H1 (cell line): Measurements from ENCODE around the gene SLC1A5. TPM values are rescaled to one million over a fixed set of nuclear protein-coding genes. Genes with fewer than 3 reads are reported as not detected.

Source experiments
- CTCF ChIA-PET: fragments of 300-600 bp; sonication (Branson Sonifier 250); formaldehyde crosslinking; loops from one replicate; lab custom pipeline; 2021; ENCODE audit not compliant: partially characterized antibody; lab: Charles Lee
- POLR2A ChIA-PET: fragments of 300-600 bp; sonication (Branson Sonifier 250); formaldehyde crosslinking; loops from one replicate; lab custom pipeline; 2021; ENCODE audit warnings: inconsistent platforms; ENCODE audit not compliant: partially characterized antibody; lab: Charles Lee
- DNase-seq, 2 experiments: peaks; one replicate each; pipeline versions ENCODE4 v3.0.0 to v3.0.0-alpha.2; 2010 to 2022; ENCODE audit warnings: low spot score in 2 of 2, low read depth in 1 of 2, mixed read lengths in 1 of 2
- FAIRE-seq: peaks from 2 replicates; lab custom pipeline; 2011; peaks lifted over from hg19 to GRCh38; lab: Jason Lieb, UNC
- H2AFZ ChIP-seq: 2 replicates; pipeline ENCODE4 v1.8.1; 2012; ENCODE audit warnings: low read length, inconsistent platforms
- H2AK5ac ChIP-seq: 2 replicates; pipeline ENCODE4 v1.6.1; 2013; ENCODE audit warnings: low read depth, low read length
- H2BK120ac ChIP-seq: replicated peaks from 2 replicates; pipeline ENCODE3; 2013; ENCODE audit warnings: low read depth, low read length, inconsistent platforms
- H2BK12ac ChIP-seq: 2 replicates; pipeline ENCODE4 v1.6.1; 2013; ENCODE audit warnings: low read depth, low read length
- H2BK15ac ChIP-seq: 2 replicates; pipeline ENCODE4 v1.6.1; 2013; ENCODE audit warnings: low read length
- H2BK20ac ChIP-seq: 2 replicates; pipeline ENCODE4 v1.6.1; 2013; ENCODE audit warnings: low read length
- H2BK5ac ChIP-seq: 2 replicates; pipeline ENCODE4 v1.6.1; 2013; ENCODE audit warnings: low read depth, low read length
- H3K14ac ChIP-seq: 2 replicates; pipeline ENCODE4 v1.6.1; 2013; ENCODE audit warnings: inconsistent platforms; ENCODE audit not compliant: insufficient read length
- H3K18ac ChIP-seq: 2 replicates; pipeline ENCODE4 v1.6.1; 2013; ENCODE audit warnings: low read length; ENCODE audit errors: extremely low read depth
- H3K23ac ChIP-seq: 2 replicates; pipeline ENCODE4 v1.6.1; 2013; ENCODE audit warnings: inconsistent platforms; ENCODE audit not compliant: insufficient read length
- H3K23me2 ChIP-seq: 2 replicates; pipeline ENCODE4 v1.6.1; 2013; ENCODE audit warnings: low read depth, low read length
- H3K27ac ChIP-seq: 2 replicates; pipeline ENCODE4 v1.6.1; 2011; ENCODE audit warnings: low read depth, low read length, inconsistent platforms
- H3K27me3 ChIP-seq, 4 experiments: replicated peaks in 1 of 4; 1 replicate in 1 of 4; 2 replicates in 3 of 4; pipeline versions ENCODE4 v1.6.1 to v1.8.1; 2011 to 2013; ENCODE audit warnings: low read length in 3 of 4, mild to moderate bottlenecking in 3 of 4, inconsistent platforms in 2 of 4, mixed read lengths in 2 of 4, moderate library complexity in 1 of 4; ENCODE audit not compliant: control insufficient read depth in 3 of 4, insufficient read depth in 3 of 4; ENCODE audit errors: extremely low read depth in 1 of 4
- H3K36me3 ChIP-seq, 4 experiments: 2 replicates each; pipeline versions ENCODE4 v1.6.1 to v1.8.1; 2011 to 2013; ENCODE audit warnings: mild to moderate bottlenecking in 4 of 4, low read length in 3 of 4, moderate library complexity in 2 of 4, control low read depth in 1 of 4, inconsistent platforms in 1 of 4; ENCODE audit not compliant: insufficient read depth in 4 of 4, control insufficient read depth in 2 of 4
- H3K4ac ChIP-seq: replicated peaks from 2 replicates; pipeline ENCODE3; 2013; ENCODE audit warnings: low read length, low read depth, mixed read lengths, inconsistent platforms; ENCODE audit not compliant: insufficient read length
- H3K4me1 ChIP-seq, 4 experiments: replicated peaks in 1 of 4; 1 replicate in 1 of 4; 2 replicates in 3 of 4; pipeline versions ENCODE4 v1.6.1 to v1.8.1; 2011 to 2013; ENCODE audit warnings: low read length in 3 of 4, inconsistent platforms in 2 of 4, mixed read lengths in 1 of 4; ENCODE audit not compliant: insufficient read depth in 4 of 4, control insufficient read depth in 3 of 4
- H3K4me2 ChIP-seq, 2 experiments: 2 replicates each; pipeline versions ENCODE4 v1.6.1 to v1.8.1; 2011 to 2013; ENCODE audit warnings: low read depth in 2 of 2, low read length in 2 of 2, control low read depth in 1 of 2, inconsistent platforms in 1 of 2, mild to moderate bottlenecking in 1 of 2; ENCODE audit not compliant: insufficient read depth in 1 of 2
- H3K4me3 ChIP-seq, 4 experiments: fragments of 200-600, 300-600 bp in 1 of 4; sonication (generic), shearing (Covaris generic), sonication (Bioruptor Twin) in 1 of 4; 2 replicates each; pipeline versions ENCODE4 v1.5.1 to v1.8.1; 2011 to 2016; ENCODE audit warnings: low read length in 4 of 4, low read depth in 3 of 4, control low read depth in 2 of 4, inconsistent platforms in 2 of 4, mild to moderate bottlenecking in 2 of 4, mixed read lengths in 1 of 4, moderate library complexity in 1 of 4; ENCODE audit not compliant: insufficient read depth in 2 of 4; ENCODE audit errors: extremely low read depth in 1 of 4
- H3K56ac ChIP-seq: replicated peaks from 2 replicates; pipeline ENCODE3; 2013; ENCODE audit warnings: low read depth, mild to moderate bottlenecking, mixed read lengths, low read length, inconsistent platforms; ENCODE audit not compliant: insufficient read length
- H3K79me1 ChIP-seq: 2 replicates; pipeline ENCODE4 v1.6.1; 2013; ENCODE audit warnings: low read depth, low read length, control low read depth
- H3K79me2 ChIP-seq, 2 experiments: 2 replicates each; pipeline versions ENCODE4 v1.6.1 to v1.8.1; 2012 to 2013; ENCODE audit warnings: low read length in 2 of 2, mild to moderate bottlenecking in 2 of 2, inconsistent platforms in 1 of 2; ENCODE audit not compliant: insufficient read depth in 2 of 2, control insufficient read depth in 1 of 2
- H3K9ac ChIP-seq, 4 experiments: replicated peaks in 1 of 4; 1 replicate in 1 of 4; 2 replicates in 3 of 4; pipeline versions ENCODE4 v1.6.1 to v1.8.1; 2011 to 2013; ENCODE audit warnings: low read depth in 3 of 4, low read length in 3 of 4, control low read depth in 2 of 4, mild to moderate bottlenecking in 2 of 4, moderate library complexity in 2 of 4, inconsistent platforms in 1 of 4; ENCODE audit errors: extremely low read depth in 1 of 4
- H3K9me3 ChIP-seq, 2 experiments: 2 replicates each; pipeline versions ENCODE4 v1.6.1 to v1.8.1; 2012 to 2013; ENCODE audit warnings: mild to moderate bottlenecking in 2 of 2, moderate library complexity in 2 of 2, control low read depth in 1 of 2, inconsistent platforms in 1 of 2, low read depth in 1 of 2, low read length in 1 of 2, mixed read lengths in 1 of 2; ENCODE audit not compliant: insufficient read depth in 2 of 2
- H4K20me1 ChIP-seq, 2 experiments: replicated peaks in 1 of 2; 2 replicates each; pipeline versions ENCODE3 to v1.8.1; 2011 to 2013; ENCODE audit warnings: inconsistent platforms in 2 of 2, low read length in 2 of 2, mild to moderate bottlenecking in 1 of 2; ENCODE audit not compliant: insufficient read depth in 2 of 2, control insufficient read depth in 1 of 2
- H4K5ac ChIP-seq: 2 replicates; pipeline ENCODE4 v1.6.1; 2013; ENCODE audit warnings: low read length, low read depth, mixed read lengths, inconsistent platforms; ENCODE audit not compliant: insufficient read length
- H4K8ac ChIP-seq: 2 replicates; pipeline ENCODE4 v1.8.0; 2013; ENCODE audit warnings: mild to moderate bottlenecking, moderate library complexity, low read length, inconsistent platforms; ENCODE audit not compliant: insufficient read depth; ENCODE audit errors: extremely low read depth
- H4K91ac ChIP-seq: replicated peaks from 2 replicates; pipeline ENCODE3; 2013; ENCODE audit warnings: low read length, mixed read lengths, inconsistent platforms; ENCODE audit not compliant: insufficient read length
- CREB1 ChIP-seq: IDR thresholded peaks from 2 replicates; pipeline ENCODE4 v1.6.1; 2012; ENCODE audit warnings: inconsistent platforms
- GTF2F1 ChIP-seq: IDR thresholded peaks from 2 replicates; pipeline ENCODE4 v1.6.1; 2012; ENCODE audit warnings: low read depth, low read length, improper control_type of control experiment, borderline replicate concordance
- JUND ChIP-seq: IDR thresholded peaks from 2 replicates; pipeline ENCODE4 v1.6.1; 2011; ENCODE audit warnings: mild to moderate bottlenecking, improper control_type of control experiment, low read length
- NANOG ChIP-seq: IDR thresholded peaks from 2 replicates; pipeline ENCODE4 v1.6.1; 2011; ENCODE audit warnings: low read length, low read depth, mild to moderate bottlenecking, inconsistent platforms; ENCODE audit not compliant: insufficient read depth, poor library complexity, severe bottlenecking
- RAD21 ChIP-seq, 2 experiments: IDR thresholded peaks in 1 of 2; conservative IDR thresholded peaks in 1 of 2; 2 replicates each; pipeline ENCODE4 v1.6.1; 2011; ENCODE audit warnings: low read depth in 2 of 2, low read length in 2 of 2, improper control_type of control experiment in 1 of 2, inconsistent platforms in 1 of 2, mild to moderate bottlenecking in 1 of 2, moderate library complexity in 1 of 2
- SIX5 ChIP-seq: IDR thresholded peaks from 2 replicates; pipeline ENCODE4 v1.6.1; 2011; ENCODE audit warnings: mild to moderate bottlenecking, low read depth, low read length
- SRF ChIP-seq: IDR thresholded peaks from 2 replicates; pipeline ENCODE4 v1.6.1; 2011; ENCODE audit warnings: mild to moderate bottlenecking, low read depth, low read length, moderate library complexity
- TAF1 ChIP-seq: IDR thresholded peaks from 2 replicates; pipeline ENCODE4 v1.6.1; 2011; ENCODE audit warnings: mild to moderate bottlenecking, low read depth, low read length
- TAF7 ChIP-seq: optimal IDR thresholded peaks from 2 replicates; pipeline ENCODE3; 2011; ENCODE audit warnings: low read depth, mild to moderate bottlenecking, inconsistent platforms, low read length, moderate library complexity, borderline replicate concordance
- ZNF274 ChIP-seq: IDR thresholded peaks from 2 replicates; pipeline ENCODE4 v1.7.0; 2012; ENCODE audit warnings: low read length, borderline replicate concordance; ENCODE audit errors: extremely low read depth
- WGBS, 2 experiments: shearing (Covaris generic) in 1 of 2; methylation state at CpG; one replicate each; pipeline versions ENCODE4 v1.1.6 to v1.1.7; 2013 to 2015; ENCODE audit warnings: low lambda C conversion rate in 2 of 2, mixed read lengths in 2 of 2, inconsistent platforms in 1 of 2, low coverage in 1 of 2, missing lambda C conversion rate in 1 of 2; ENCODE audit not compliant: insufficient replicate concordance in 2 of 2, insufficient coverage in 1 of 2, insufficient read length in 1 of 2; ENCODE audit errors: extremely low coverage in 1 of 2, missing lambda C conversion rate in 1 of 2; 5-methylcytosine and 5-hydroxymethylcytosine counted together
- polyA plus RNA-seq, 7 experiments: library from polyadenylated mRNA; depleted of rRNA in 3 of 7; stranded (reverse) in 5 of 7; unstranded in 2 of 7; fragments of >200 nt in 5 of 7; fragments of 200-250 nt in 2 of 7; gene quantifications; 1 replicate in 5 of 7; 2 replicates in 1 of 7; 4 replicates in 1 of 7; pipeline versions ENCODE4 v1.2.1 to v1.2.3, GENCODE V29; 2011 to 2013; ENCODE audit warnings: missing spikeins in 2 of 7, mixed read lengths in 2 of 7
- total RNA-seq: library from RNA; stranded (reverse); fragmentation: NEBNext Ultra II Directional; extraction: Animal tissue kit (Norgen Biotek cat#: 25700); gene quantifications from 2 replicates; pipeline ENCODE4 v1.2.1, GENCODE V29; 2021
- TF ChIP-seq, protein P1 (sequence below): IDR thresholded peaks from 2 replicates; pipeline ENCODE4 v1.6.1; 2012; ENCODE audit warnings: inconsistent platforms

Gene SLC1A5
- total and polyA plus RNA-seq, 2 of the 8 experiments (the other 6 are each of a cell fraction or from before 2014, with no cell fraction given) = 291 to 351 TPM

DNA sequence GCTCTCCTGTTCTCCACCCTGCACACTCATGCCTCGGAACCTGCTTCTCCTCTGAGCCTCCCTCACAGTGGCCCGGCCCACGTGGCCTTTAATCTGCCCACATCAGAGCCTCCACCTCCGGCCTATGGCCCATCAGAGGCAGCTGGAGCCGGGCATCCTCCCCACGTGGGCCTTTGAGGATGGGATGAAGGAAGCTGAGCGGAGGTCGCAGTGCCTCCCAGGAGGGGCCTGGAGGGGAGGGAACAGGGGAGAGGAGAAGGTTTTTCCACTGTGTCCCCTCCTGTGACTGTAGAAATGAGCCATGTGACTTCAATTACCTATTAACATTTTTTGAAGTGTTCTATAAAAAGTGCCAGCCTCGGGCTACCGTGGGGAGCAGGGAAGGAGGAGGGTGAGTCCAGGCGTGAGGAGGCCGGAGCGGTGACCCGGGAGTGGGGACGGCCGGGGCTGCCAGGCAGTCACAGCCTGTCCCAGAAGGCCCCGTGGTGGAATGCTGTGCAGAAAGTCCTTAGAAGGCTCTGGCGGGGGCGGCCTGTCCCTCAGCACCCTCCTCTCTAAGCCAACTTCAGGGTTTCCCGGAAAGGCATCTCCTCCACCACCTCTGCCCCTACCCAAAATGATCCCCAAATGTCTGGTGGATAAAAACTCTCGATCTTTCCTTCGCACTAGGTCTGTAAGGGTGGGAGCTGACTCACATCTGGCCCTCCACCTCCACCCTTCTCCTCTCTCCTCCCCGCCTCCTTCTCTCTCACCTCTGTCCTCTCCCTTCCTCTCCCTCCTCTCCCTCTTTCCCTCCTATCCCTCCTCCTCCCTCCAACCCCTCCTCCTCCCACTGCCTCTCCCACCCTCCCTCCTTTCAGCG lies 24.8 kb upstream of the SLC1A5 start:
- Histone ChIP-seq H3K4ac (no peak overlapping the region), H3K23ac (no peak overlapping the region), H3K27me3 (no peaks in the 10 kb centered on the region), H3K4me3 (no peak overlapping the region), H2BK5ac (no peak overlapping the region), H2BK15ac (no peak overlapping the region), H2BK20ac (no peak overlapping the region), H4K20me1 (no peaks in the 10 kb centered on the region), H3K14ac (no peak overlapping the region), H3K4me1 (peaks cover 0 to 4% (median 1%) of the 10 kb centered on the region in 4 experiments; a peak in 1 of 7 replicates), H3K79me1 (no peaks in the 10 kb centered on the region), H2AFZ (peak overlapping the region; percentile 86; the same call in 1 of the 2 replicates), H4K91ac (no peak overlapping the region), H4K5ac (no peak overlapping the region), H3K9ac (no peak overlapping the region; a peak in 1 of 7 replicates), H3K4me2 (no peak overlapping the region), H3K27ac (no peak overlapping the region), H2AK5ac (no peak overlapping the region), H2BK12ac (0 out of 2 replicates have a peak overlapping the region, but pooled peaks have one; percentile 23), H4K8ac (peak overlapping the region; percentile 84), H3K9me3 (no peaks in the 10 kb centered on the region), H3K36me3 (no peaks in the 10 kb centered on the region), H3K18ac (no peak overlapping the region; the same call in 1 of the 2 replicates), H3K56ac (no peak overlapping the region), H3K23me2 (no peaks in the 10 kb centered on the region; the same call in 1 of the 2 replicates), H3K79me2 (no peaks in the 10 kb centered on the region), H2BK120ac (no peak overlapping the region)
- no peak for FAIRE-seq
- ChIA-PET POLR2A (interaction anchor here (0.6 to 4.0 kb wide), 6 partner anchors 8 to 493 kb away, joined by 3 to 15 read pairs (median 8); partner anchors contain the start of gene SLC1A5), CTCF (interaction anchor here (0.9 to 2.0 kb wide), 4 partner anchors 33 to 64 kb away, joined by 3 to 5 read pairs (median 5); no protein-coding TSS in a partner anchor)
- 77% methylated on average over 21 of the region's 24 CpGs; no CpG with 5 or more reads in 1 of the 2 experiments for WGBS, 2 experiments
- DNase-seq = peak in 1 of 2 experiments; percentile 55
- no peak for TF ChIP-seq NANOG
- TF ChIP-seq, protein P1, sequence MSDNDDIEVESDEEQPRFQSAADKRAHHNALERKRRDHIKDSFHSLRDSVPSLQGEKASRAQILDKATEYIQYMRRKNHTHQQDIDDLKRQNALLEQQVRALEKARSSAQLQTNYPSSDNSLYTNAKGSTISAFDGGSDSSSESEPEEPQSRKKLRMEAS = 0 out of 2 replicates have a peak, but pooled peaks have one; percentile 11
- no peak for TF ChIP-seq ZNF274
- TF ChIP-seq JUND = no peak
- no peak for TF ChIP-seq TAF7
- no peak for TF ChIP-seq RAD21 (IDR thresholded peaks at IDR 0.05 in 1 of 2, conservative IDR thresholded peaks at IDR 0.05 in 1 of 2; ENCODE audit: low read depth in 2 of 2, low read length in 2 of 2)
- 0 out of 2 replicates have a peak, but pooled peaks have one; percentile 2 for TF ChIP-seq TAF1
- no peak for TF ChIP-seq CREB1
- TF ChIP-seq GTF2F1 = no peak
- no peak for TF ChIP-seq SRF
- TF ChIP-seq SIX5 = no peak
